Activated CD4-positive, alpha-beta T cell treated with anti-CD3 and anti-CD28 coated beads, Interleukin-2, Interleukin-4, amounts not matched to agents 100 ng/mL and 50 ng/mL, durations not matched to agents 16 hours and 8 hours (primary cell): Measurements from ENCODE around the gene PDIA5.
"Not testable (repeated sequence)": the region's sequence is repeated elsewhere in the genome, so short reads cannot be mapped to it uniquely, and the experiment has no call there.

ENCODE experiments used
- DNase-seq: peaks from one replicate; pipeline ENCODE4 v3.0.0-alpha.2; 2020; ENCODE audit warnings: low spot score

The PDIA5 gene

GRCh38 chr3:123150449-123151215, 83.8 kb downstream of the PDIA5 start:
- no peak for DNase-seq

DNA sequence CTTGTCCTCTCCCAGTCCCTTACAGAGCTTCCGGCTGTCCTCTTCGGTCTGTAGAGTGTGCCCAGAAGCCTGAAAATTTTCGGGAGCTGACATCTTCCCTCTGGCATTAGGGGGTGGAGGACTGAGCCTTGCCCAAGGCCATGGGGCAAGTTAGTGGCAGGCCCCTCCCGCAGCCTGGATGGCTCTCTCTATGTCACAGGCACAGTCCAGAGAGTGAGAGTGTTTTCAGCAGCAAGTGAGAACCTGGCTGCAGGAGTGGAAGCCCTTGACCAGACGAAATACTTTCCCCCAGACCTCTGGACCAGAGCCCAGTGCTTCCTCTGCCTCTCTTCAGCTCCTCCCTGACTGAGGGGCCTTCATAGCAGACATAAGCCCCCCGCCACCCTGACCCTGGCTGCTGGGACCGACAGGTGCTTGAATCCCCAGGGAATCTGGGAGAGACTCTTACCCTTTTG, 84.5 kb downstream of the PDIA5 start:
- DNase-seq: no peak

GRCh38 chr3:123151853-123152420, 85.1 kb downstream of the PDIA5 start:
- DNase-seq: not testable (repeated sequence)

DNA sequence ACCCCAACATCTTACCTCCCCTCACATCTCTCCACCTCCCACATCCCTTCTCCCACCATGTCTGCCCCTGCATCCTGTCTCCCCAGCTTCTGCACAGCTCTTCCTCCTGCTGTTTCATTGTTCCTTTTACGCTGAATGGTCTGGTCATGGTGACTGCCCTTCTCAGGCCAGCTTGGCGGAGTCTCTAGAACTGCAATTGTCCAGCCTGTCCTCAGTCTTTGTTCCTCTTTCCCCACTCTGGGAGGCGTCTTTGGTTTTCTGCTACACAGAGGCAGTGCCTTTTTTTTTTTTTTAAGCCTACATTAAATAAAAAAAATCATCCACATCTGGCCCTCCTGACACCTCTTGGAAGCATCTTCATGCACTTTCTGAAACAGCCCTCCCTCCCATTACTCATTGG, 85.9 kb downstream of the PDIA5 start:
- no peak for DNase-seq

DNA sequence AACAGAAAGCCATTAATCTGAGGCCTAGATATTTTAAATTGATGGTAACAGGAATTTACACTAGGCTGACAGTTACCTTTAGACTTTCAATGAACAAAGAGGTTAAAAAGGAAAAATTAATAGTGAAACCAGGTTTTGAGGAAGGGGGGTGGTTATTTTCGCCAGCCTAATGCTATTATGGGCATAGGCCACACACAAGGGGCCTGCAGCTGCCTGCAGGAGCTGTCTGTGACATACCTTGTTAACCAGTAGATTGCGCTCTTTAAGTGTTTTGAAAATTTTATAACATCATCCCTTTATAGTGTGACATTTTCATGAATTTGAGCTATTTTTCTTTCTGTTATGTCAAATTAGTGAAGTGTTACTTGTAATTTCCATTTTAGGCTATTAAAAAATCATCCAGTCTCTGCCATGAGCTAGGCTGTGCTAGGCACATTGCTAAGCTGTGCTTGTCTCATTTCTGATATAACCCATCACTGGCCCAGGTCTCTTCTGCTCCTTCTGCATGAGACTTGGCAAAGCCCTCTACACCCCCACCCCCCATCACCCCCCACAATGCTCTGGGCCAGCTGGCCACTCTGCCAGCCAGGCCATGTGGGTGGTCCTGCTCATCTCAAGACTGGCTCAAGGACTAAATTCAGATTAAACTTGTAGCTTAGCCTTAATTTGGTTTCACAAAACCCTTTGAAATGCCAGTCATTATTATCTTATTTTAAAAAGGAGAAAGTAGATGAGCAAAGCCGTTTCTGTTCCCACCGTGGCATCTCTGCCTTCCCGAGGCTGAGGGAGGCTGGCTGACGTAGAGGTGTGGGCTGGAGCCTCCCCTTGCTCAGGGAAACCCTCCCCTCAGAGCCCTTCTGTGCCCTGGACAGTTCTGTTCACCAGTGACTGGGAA, 86.5 kb downstream of the PDIA5 start:
- DNase-seq: no peak

DNA sequence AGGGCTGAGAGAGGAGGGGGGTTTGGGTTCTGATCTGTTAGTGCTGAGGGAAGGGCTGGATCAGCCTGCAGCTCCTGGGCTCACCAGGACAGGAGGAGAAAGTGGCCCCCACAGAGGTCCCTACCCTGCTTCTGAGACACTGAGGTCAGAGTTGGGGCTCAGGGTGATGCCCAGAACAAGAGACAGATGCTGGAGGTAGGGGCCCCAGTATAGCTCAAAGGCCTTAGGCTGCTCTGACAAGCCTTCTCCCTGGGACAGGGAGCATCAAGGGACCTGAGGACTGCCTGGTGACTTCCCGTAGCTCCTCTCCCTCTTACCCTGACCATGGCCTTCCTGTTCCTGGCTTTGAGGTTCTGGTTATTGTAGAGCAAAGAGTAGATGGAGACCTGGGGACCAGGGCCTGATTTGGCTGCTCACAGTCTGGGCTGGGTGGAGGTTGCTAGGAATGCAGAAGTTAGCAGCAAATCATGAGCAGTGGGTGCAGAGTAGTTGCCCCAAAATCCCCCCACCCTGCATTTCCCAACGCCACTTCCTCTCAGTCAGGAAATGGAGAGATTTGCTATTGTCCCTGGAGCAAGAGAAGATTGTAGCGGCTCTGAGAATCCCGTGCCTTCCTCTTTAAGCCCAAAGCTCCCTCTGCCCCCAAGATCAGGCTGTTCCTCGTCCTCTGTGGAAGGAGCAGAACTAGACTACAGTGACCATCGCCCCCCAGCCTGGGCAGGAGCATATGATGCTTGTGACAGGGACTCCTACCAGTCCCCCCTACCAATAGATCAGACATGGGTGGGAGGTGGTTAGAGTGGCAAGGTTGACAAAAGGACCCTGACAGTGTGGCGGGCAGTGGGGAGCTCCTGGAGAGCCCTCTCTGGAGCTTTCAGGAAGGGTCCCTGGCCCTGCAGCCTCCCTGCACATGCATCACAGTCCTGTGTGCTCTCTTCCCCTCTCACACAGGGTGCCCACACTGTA, 87.5 kb downstream of the PDIA5 start:
- no peak for DNase-seq

DNA sequence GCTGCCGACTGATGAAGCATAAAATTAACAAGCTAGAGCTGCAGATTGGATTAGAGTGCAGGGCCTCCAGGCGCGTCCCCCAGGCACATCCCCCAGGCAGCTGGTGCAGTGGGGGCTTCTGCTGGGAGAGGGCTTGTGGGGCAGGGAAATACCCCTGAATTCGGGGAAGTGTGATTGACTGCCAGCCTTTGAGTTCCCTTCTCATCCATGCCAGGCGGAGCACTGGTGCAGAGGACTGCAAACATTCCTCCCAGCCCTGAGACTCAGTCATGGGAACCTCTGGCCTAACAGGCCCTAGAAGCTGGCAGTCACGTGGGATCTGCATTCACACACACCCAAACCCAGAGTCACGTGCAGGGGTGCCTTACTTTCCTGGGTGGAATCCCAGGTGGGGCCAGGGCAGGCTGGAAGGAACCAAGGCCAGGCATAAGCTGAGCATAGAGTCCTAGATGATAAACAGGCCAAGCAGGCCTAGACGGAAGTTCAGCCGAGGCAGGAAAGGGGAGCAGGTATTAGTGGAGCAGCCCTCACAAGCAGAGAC, 88.7 kb downstream of the PDIA5 start:
- no peak for DNase-seq

- DNase-seq: no peak
These were observed 89.6 kb downstream of the PDIA5 start for GRCh38 chr3:123156276-123156995.

DNA sequence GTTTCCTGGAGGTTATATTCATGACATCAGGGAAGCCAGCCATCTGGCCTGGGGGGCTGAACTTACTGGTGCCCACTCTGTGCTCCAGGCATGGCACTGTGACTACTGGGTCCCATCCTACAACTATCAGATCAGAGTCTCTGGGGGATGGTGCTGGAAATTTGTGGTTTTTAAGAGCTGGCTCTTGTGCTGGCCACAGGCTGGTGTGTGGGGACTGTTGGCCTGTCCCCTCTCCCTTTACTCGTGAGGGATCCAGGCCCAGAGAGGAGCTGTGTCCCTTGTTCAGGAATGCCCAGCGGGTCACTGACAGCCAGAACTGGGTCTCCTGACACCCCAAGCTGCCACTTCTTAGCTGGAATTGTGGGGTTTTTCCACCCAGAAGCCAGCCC, 90.4 kb downstream of the PDIA5 start:
- DNase-seq: no peak

- DNase-seq: no peak
These were observed 90.9 kb downstream of the PDIA5 start for GRCh38 chr3:123157598-123158287.

DNA sequence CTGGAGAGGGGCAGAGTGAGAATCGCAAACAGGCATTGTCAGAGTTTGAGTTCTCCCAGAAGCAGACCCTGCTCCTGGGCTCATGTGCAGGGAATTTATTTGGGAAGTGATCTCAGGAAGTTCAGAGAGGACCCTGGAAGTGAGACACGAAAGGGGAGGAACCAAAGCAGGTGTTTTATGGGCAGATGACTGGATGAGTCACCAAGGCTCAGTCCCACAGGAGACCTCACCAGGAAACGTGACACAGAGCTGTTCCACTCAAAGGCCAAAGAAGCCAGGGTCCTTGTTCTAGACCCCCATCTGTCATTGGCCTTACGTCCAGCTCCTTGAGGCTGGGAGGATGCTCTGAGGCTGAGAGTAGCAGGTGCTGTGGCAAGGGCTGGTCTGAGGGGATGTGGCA, 91.5 kb downstream of the PDIA5 start:
- no peak for DNase-seq

GRCh38 chr3:123158899-123159390, 92.1 kb downstream of the PDIA5 start:
- DNase-seq: no peak

- DNase-seq: no peak
These were observed 93.3 kb downstream of the PDIA5 start for GRCh38 chr3:123159926-123160635.

DNA sequence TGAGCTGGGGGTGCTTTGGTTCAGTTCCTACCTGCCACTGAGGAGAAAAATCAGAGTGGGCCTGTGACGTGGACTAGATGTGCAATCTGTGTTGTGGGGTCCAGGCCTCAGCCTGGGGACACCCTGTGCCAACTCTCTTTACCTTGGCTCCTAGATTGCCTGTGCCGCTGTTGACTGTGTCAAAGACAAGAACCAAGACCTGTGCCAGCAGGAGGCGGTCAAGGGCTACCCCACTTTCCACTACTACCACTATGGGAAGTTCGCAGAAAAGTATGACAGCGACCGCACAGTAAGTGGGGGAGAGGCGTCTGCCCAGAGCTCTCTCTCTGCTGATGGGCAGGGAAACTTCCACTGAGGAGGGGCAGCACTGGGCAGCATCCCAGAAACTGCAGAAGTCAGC, 94.3 kb downstream of the PDIA5 start:
- no peak for DNase-seq

GRCh38 chr3:123163141-123163540, 96.3 kb downstream of the PDIA5 start:
- no peak for DNase-seq

DNA sequence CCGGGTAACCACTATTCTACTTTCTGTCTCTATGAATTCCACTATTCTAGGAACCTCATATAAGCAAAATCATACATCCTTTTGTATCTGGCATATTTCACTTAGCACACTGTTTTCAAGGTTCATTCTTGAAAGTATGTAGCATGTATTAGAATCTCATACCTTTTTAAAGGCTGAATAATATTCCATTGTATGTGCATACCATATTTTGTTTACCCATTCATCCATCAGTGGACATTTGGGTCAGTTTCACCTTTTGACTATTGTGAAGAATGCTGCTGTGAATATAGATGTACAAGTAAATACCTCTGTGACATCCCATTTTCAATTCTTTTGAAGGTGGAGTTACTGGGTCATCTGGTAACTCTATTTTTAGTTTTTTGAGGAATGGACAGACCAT, 98.3 kb downstream of the PDIA5 start:
- DNase-seq: no peak

DNA sequence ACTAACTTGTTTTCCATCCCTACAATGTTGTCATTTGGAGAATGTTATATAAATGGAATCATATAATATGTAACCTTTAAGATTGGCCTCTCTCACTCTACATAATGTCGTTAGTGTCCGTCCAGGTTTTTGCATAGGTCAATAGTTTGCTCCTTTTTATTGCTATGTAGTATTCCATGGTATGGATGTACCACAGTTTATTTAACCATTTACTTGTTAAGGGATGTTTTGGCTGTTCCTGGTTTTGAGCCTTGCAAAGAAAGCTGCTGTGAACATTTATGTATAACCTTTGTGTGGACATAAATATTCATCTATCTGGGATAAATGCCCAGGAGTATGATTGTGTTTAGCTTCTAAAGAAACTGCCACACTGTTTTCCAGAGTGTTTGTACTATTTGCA, 100.9 kb downstream of the PDIA5 start:
- DNase-seq: no peak

DNA sequence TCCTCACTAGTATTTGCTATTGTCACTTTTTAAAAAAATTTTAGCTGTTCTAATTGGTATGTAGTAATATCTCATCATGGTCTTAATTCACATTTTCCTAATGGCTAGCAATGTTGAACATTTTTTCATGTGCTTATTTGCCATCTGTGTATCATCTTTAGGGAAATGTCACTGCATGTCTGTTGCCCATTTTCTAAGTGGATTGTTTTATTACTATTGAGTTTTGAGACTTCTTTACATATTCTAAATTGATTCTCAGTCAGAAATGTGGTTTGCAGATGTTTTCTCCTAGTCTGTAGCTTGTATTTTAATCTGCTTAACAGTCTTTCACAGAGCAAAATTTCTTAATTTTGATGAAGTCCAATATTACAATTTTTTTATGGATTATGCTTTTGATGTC, 101.3 kb downstream of the PDIA5 start:
- no peak for DNase-seq

DNA sequence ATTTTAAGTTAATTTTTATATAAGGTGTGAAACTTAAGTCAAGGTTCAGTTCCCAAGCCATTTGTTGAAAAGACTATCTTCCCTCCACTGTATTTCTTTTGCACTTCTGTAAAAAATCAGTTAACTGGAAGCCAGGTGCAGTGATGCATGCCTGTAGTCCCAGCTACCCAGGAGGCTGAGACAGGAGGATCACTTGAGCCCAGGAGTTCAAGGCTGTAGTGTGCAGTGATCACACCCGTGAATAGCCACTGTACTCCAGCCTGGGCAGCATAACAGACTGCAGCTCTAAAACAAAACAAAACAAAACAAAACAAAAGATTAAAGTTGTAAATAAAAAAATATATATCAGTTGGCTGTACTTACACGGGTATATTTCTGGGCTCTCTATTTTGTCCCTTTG, 101.8 kb downstream of the PDIA5 start:
- DNase-seq: no peak
